OCI-LY1 (cell line): Measurements from ENCODE around the gene GRID2.

Experiments used
- H2AFZ ChIP-seq: fragments of 200-600 bp; sonication (generic), shearing (Covaris generic); 2 replicates; pipeline ENCODE4 v1.6.0; 2014; ENCODE audit warnings: antibody characterized with exemption, mild to moderate bottlenecking, low read length
- H3F3A ChIP-seq: fragments of 200-600 bp; sonication (generic), shearing (Covaris generic); 2 replicates; pipeline ENCODE4 v1.6.0; 2014; ENCODE audit warnings: mild to moderate bottlenecking, antibody characterized with exemption, low read length, moderate library complexity; ENCODE audit not compliant: insufficient read depth
- H3K27ac ChIP-seq: fragments of 200-600 bp; sonication (generic); 2 replicates; pipeline ENCODE4 v1.5.1; 2014; ENCODE audit warnings: low read length, mixed run types, mild to moderate bottlenecking, low read depth; ENCODE audit not compliant: poor library complexity, severe bottlenecking
- H3K27me3 ChIP-seq: fragments of 200-600 bp; sonication (generic); 2 replicates; pipeline ENCODE4 v1.6.0; 2014; ENCODE audit warnings: antibody characterized with exemption, mild to moderate bottlenecking, low read length, moderate library complexity; ENCODE audit not compliant: insufficient read depth
- H3K36me3 ChIP-seq: fragments of 200-600 bp; sonication (generic); 2 replicates; pipeline ENCODE4 v1.6.1; 2014; ENCODE audit warnings: mild to moderate bottlenecking, antibody characterized with exemption, low read length, moderate library complexity, mixed read lengths; ENCODE audit not compliant: insufficient read depth
- H3K4me1 ChIP-seq: fragments of 200-600 bp; sonication (generic); 2 replicates; pipeline ENCODE4 v1.5.1; 2014; ENCODE audit warnings: mild to moderate bottlenecking, low read length, moderate library complexity; ENCODE audit not compliant: insufficient read depth, severe bottlenecking
- H3K4me2 ChIP-seq: fragments of 200-600 bp; sonication (generic), shearing (Covaris generic); 2 replicates; pipeline ENCODE4 v1.6.1; 2014; ENCODE audit warnings: low read length
- H3K4me3 ChIP-seq: fragments of 200-600 bp; sonication (generic); 2 replicates; pipeline ENCODE4 v1.5.1; 2014; ENCODE audit warnings: low read length, low read depth, mild to moderate bottlenecking, mixed read lengths; ENCODE audit not compliant: poor library complexity, severe bottlenecking
- H3K79me2 ChIP-seq: fragments of 200-600 bp; shearing (Covaris generic); 2 replicates; pipeline ENCODE4 v1.6.1; 2016; ENCODE audit warnings: mixed run types, low read length, mixed read lengths; ENCODE audit not compliant: insufficient read depth
- H3K9ac ChIP-seq: fragments of 200-600 bp; sonication (generic), shearing (Covaris generic); 2 replicates; pipeline ENCODE4 v1.6.1; 2014; ENCODE audit warnings: mild to moderate bottlenecking, low read length, mixed read lengths
- H3K9me2 ChIP-seq: fragments of 200-600 bp; sonication (generic), shearing (Covaris generic); 2 replicates; pipeline ENCODE4 v1.6.1; 2014; ENCODE audit warnings: low read depth, mild to moderate bottlenecking, low read length, mixed read lengths
- H3K9me3 ChIP-seq: fragments of 200-600 bp; shearing (Covaris generic); 2 replicates; pipeline ENCODE4 v1.6.1; 2014; ENCODE audit warnings: low read length, mixed read lengths
- H4K20me1 ChIP-seq: fragments of 200-600 bp; sonication (generic), shearing (Covaris generic); 2 replicates; pipeline ENCODE4 v1.6.0; 2016; ENCODE audit warnings: mild to moderate bottlenecking, low read length; ENCODE audit not compliant: insufficient read depth
- EZH2 ChIP-seq: fragments of 200-600 bp; sonication (generic), shearing (Covaris generic); IDR thresholded peaks from 2 replicates; pipeline ENCODE4 v1.8.0; 2017; ENCODE audit warnings: borderline replicate concordance, mixed run types, mild to moderate bottlenecking, antibody characterized with exemption, low read length, moderate library complexity, mixed read lengths
- TF ChIP-seq, protein P1 (sequence below): fragments of 200-600 bp; sonication (generic), shearing (Covaris generic); IDR thresholded peaks from 2 replicates; pipeline ENCODE4 v1.5.1; 2017; ENCODE audit warnings: mild to moderate bottlenecking, antibody characterized with exemption, low read length, moderate library complexity, mixed read lengths

Gene GRID2

DNA sequence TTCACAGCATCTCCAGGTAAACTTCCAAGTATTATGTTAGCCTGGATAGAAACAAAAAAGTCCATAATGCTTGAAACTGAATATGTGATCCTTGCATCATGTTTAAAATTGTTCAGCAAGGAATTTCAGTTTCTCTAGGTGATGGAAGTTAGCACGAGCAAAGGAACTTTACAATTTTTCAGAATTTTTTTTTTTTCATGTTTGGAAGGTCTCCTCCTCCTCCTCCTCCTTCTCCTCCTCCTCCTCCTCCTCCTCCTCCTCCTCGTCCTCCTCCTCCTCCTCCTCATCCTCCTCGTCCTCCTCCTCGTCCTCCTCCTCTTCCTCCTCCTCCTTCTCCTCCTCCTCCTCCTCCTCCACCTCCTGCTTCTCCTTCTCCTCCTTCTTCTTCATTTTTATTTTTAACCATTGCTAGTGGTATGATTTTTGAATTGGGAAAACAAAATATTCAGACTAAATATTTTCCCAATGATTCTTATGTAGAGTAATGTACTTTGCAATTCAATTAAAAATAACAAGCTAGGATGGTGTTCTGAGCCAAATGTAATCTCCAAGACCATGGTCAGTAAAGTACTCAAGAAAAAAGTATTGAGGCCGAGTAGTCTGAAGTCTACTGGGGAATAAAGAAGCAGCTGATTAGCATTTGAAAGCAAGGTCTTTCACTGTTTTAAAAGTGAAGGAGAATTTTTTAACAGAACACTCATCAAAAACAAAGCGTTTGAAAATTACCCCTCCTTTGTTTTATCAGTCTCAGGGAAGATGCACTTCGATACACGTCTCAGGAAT lies 1103.9 kb downstream of the GRID2 start:
- Histone ChIP-seq H3K9me2 (no peaks in the 10 kb centered on the region), H3K4me1 (no peaks in the 10 kb centered on the region), H3K4me2 (no peak overlapping the region), H3K27ac (no peak overlapping the region), H3K9me3 (no peaks in the 10 kb centered on the region), H3K9ac (no peak overlapping the region), H2AFZ (no peak overlapping the region), H3K27me3 (no peaks in the 10 kb centered on the region), H3K79me2 (no peaks in the 10 kb centered on the region), H3K4me3 (no peak overlapping the region), H4K20me1 (no peaks in the 10 kb centered on the region), H3F3A (no peaks in the 10 kb centered on the region), H3K36me3 (no peaks in the 10 kb centered on the region)
- TF ChIP-seq, protein P1, sequence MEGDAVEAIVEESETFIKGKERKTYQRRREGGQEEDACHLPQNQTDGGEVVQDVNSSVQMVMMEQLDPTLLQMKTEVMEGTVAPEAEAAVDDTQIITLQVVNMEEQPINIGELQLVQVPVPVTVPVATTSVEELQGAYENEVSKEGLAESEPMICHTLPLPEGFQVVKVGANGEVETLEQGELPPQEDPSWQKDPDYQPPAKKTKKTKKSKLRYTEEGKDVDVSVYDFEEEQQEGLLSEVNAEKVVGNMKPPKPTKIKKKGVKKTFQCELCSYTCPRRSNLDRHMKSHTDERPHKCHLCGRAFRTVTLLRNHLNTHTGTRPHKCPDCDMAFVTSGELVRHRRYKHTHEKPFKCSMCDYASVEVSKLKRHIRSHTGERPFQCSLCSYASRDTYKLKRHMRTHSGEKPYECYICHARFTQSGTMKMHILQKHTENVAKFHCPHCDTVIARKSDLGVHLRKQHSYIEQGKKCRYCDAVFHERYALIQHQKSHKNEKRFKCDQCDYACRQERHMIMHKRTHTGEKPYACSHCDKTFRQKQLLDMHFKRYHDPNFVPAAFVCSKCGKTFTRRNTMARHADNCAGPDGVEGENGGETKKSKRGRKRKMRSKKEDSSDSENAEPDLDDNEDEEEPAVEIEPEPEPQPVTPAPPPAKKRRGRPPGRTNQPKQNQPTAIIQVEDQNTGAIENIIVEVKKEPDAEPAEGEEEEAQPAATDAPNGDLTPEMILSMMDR = no peak
- no peak for TF ChIP-seq EZH2

DNA sequence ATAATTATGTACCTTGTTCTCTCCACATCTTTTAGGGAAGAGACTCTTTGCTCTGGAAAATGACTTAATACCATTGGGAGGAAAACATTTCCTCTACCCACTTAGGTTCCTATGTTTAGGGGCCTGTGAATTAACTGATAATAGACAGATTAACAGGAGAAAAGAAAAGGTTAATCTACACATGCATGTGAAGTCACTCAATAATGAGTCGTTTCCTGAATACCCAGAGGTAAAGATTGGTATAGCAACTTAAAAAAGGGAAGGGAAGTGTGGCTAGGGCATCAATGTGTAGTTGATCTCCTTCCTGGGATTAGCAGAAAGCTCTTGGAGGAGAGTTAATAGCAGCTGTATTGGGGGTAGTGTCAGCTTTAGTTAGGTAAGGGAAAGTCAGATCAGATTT lies 1105.3 kb downstream of the GRID2 start:
- H3F3A ChIP-seq = no peaks in the 10 kb centered on the region
- TF ChIP-seq EZH2 = no peak
- no peaks in the 10 kb centered on the region for H3K9me2 ChIP-seq
- H2AFZ ChIP-seq = no peak overlapping the region
- no peak overlapping the region for H3K27ac ChIP-seq
- H4K20me1 ChIP-seq = no peaks in the 10 kb centered on the region
- no peaks in the 10 kb centered on the region for H3K27me3 ChIP-seq
- no peaks in the 10 kb centered on the region for H3K9me3 ChIP-seq
- H3K4me3 ChIP-seq = no peak overlapping the region
- no peak overlapping the region for H3K4me2 ChIP-seq
- no peaks in the 10 kb centered on the region for H3K79me2 ChIP-seq
- H3K9ac ChIP-seq = no peak overlapping the region
- H3K4me1 ChIP-seq = no peaks in the 10 kb centered on the region
- H3K36me3 ChIP-seq = no peaks in the 10 kb centered on the region

DNA sequence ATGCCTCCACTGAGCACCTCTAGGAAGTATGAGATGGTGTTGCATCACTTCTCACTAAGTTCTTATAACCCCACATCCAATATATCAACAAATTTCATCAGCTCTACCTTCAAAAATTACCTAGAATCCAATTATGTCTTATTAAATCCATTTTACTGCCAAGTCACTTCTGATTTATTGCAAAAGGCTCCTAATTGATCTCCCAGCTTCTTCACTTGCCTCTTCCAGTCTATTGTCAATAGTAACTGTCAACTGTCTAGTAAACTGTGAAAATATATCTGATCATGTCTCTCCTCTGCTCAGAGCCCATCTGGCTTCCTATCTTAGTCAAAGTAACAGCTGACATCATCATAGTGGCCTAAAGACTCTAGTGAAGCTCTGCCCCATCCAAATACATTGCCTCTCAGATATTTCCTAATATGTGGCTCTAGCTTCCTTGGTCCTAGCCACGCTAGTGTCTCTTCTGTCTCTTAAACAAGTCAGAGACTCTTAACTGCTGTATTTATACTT lies 1110.3 kb downstream of the GRID2 start:
- H3K9me2 ChIP-seq = no peaks in the 10 kb centered on the region
- H2AFZ ChIP-seq = no peak overlapping the region
- H3K27me3 ChIP-seq = no peaks in the 10 kb centered on the region
- no peak overlapping the region for H3K9ac ChIP-seq
- no peak overlapping the region for H3K27ac ChIP-seq
- no peaks in the 10 kb centered on the region for H4K20me1 ChIP-seq
- H3K4me1 ChIP-seq = no peaks in the 10 kb centered on the region
- TF ChIP-seq EZH2 = no peak
- TF ChIP-seq, protein P1 = no peak
- no peaks in the 10 kb centered on the region for H3F3A ChIP-seq
- H3K9me3 ChIP-seq = no peaks in the 10 kb centered on the region
- H3K4me3 ChIP-seq = no peak overlapping the region
- no peak overlapping the region for H3K4me2 ChIP-seq
- no peaks in the 10 kb centered on the region for H3K36me3 ChIP-seq
- H3K79me2 ChIP-seq = no peaks in the 10 kb centered on the region
